Myocyte (in vitro differentiated cells): ENCODE results near the gene NRXN3. TPM values are rescaled to one million over a fixed set of nuclear protein-coding genes. Genes with fewer than 3 reads are reported as not detected.
"Not testable (repeated sequence)": the region's sequence is repeated elsewhere in the genome, so short reads cannot be mapped to it uniquely, and the experiment has no call there.

Source experiments
- DNase-seq: peaks from one replicate; pipeline ENCODE4 v3.0.0-alpha.2; 2012; ENCODE audit warnings: low read depth
- total RNA-seq: library from RNA; depleted of rRNA; stranded (reverse); fragments of >200 nt; gene quantifications from 2 replicates; pipeline ENCODE4 v1.2.3, GENCODE V29; 2014

Gene NRXN3
- total RNA-seq, 1 donor from 2014 or later: 0.05 TPM

- DNase-seq: no peak
These were observed 309.1 kb downstream of the NRXN3 start for GRCh38 chr14:78479127-78479780.

- no peak for DNase-seq
These were observed 313.9 kb downstream of the NRXN3 start for GRCh38 chr14:78484028-78484427.

- DNase-seq: no peak
These were observed 315.9 kb downstream of the NRXN3 start for GRCh38 chr14:78486081-78486480.

- no peak for DNase-seq
These were observed 316.4 kb downstream of the NRXN3 start for GRCh38 chr14:78486621-78487020.

GRCh38 chr14:78487573-78487972 lies 317.4 kb downstream of the NRXN3 start:
- not testable (repeated sequence) for DNase-seq

GRCh38 chr14:78488938-78489337 lies 318.8 kb downstream of the NRXN3 start:
- no peak for DNase-seq

- DNase-seq: no peak
These were observed 320.9 kb downstream of the NRXN3 start for GRCh38 chr14:78491048-78491447.

GRCh38 chr14:78498062-78498595 lies 328.0 kb downstream of the NRXN3 start:
- no peak for DNase-seq

- DNase-seq: no peak
These were observed 331.7 kb downstream of the NRXN3 start for GRCh38 chr14:78501909-78502308.

- no peak for DNase-seq
These were observed 337.9 kb downstream of the NRXN3 start for GRCh38 chr14:78508023-78508422.

- DNase-seq: no peak
These were observed 339.3 kb downstream of the NRXN3 start for GRCh38 chr14:78509516-78509915.

GRCh38 chr14:78512021-78512420 lies 341.8 kb downstream of the NRXN3 start:
- no peak for DNase-seq

- peak; percentile 23 for DNase-seq
These were observed 349.7 kb downstream of the NRXN3 start for GRCh38 chr14:78519863-78520262.

GRCh38 chr14:78524196-78524595 lies 354.0 kb downstream of the NRXN3 start:
- no peak for DNase-seq

- DNase-seq: no peak
These were observed 354.6 kb downstream of the NRXN3 start for GRCh38 chr14:78524766-78525165.

- peak; percentile 9 for DNase-seq
These were observed 359.9 kb downstream of the NRXN3 start for GRCh38 chr14:78530078-78530477.

GRCh38 chr14:78534141-78534540 lies 364.0 kb downstream of the NRXN3 start:
- no peak for DNase-seq

GRCh38 chr14:78535041-78535440 lies 364.9 kb downstream of the NRXN3 start:
- DNase-seq: no peak

- not testable (repeated sequence) for DNase-seq
These were observed 371.6 kb downstream of the NRXN3 start for GRCh38 chr14:78541788-78542187.

GRCh38 chr14:78543433-78543832 lies 373.3 kb downstream of the NRXN3 start:
- DNase-seq: no peak

- no peak for DNase-seq
These were observed 390.9 kb downstream of the NRXN3 start for GRCh38 chr14:78561074-78561473.

GRCh38 chr14:78566026-78566858 lies 396.1 kb downstream of the NRXN3 start:
- peak; percentile 93 for DNase-seq

- DNase-seq: no peak
These were observed 396.6 kb downstream of the NRXN3 start for GRCh38 chr14:78566859-78567172.
